Type B pancreatic cell (in vitro differentiated cells): ENCODE measurements around the gene PGC. TPM values are rescaled to one million over a fixed set of nuclear protein-coding genes. Genes with fewer than 3 reads are reported as not detected.
A peak's percentile ranks its signal among the peaks of the same experiment; 100 is the strongest.

Experiments used
- DNase-seq: peaks from one replicate; pipeline ENCODE4 v3.0.0; 2021; ENCODE audit warnings: mixed read lengths; ENCODE audit not compliant: unreplicated experiment; ENCODE audit errors: extremely low spot score
- H3K27ac Mint-ChIP-seq: 2 replicates; pipeline ENCODE4 v1.8.0; 2021; ENCODE audit warnings: mild to moderate bottlenecking, mixed read lengths
- H3K27me3 Mint-ChIP-seq: 2 replicates; pipeline ENCODE4 v1.8.0; 2021; ENCODE audit warnings: mixed read lengths
- H3K36me3 Mint-ChIP-seq: 2 replicates; pipeline ENCODE4 v1.8.0; 2021; ENCODE audit warnings: mixed read lengths
- H3K4me1 Mint-ChIP-seq: one replicate; pipeline ENCODE4 v1.8.0; 2021; ENCODE audit warnings: mixed read lengths; ENCODE audit not compliant: unreplicated experiment
- H3K4me3 Mint-ChIP-seq: 2 replicates; pipeline ENCODE4 v1.8.0; 2021; ENCODE audit warnings: mild to moderate bottlenecking, mixed read lengths
- H3K9me3 Mint-ChIP-seq: 2 replicates; pipeline ENCODE4 v1.8.0; 2021; ENCODE audit warnings: mixed read lengths
- CTCF ChIP-seq: fragments of 200-600 bp; sonication (generic); conservative IDR thresholded peaks from 2 replicates; pipeline ENCODE4 v1.5.0; 2021; ENCODE audit warnings: antibody characterized with exemption, mild to moderate bottlenecking
- long read RNA-seq: library from polyadenylated mRNA; unstranded; transcript quantifications from one replicate; pipeline ENCODE4 v2.0.0, GENCODE V29; 2020
- total RNA-seq: library from RNA; stranded (reverse); gene quantifications from 2 replicates; pipeline ENCODE4 v1.2.1, GENCODE V29; 2021; ENCODE audit warnings: low replicate concordance

Gene PGC
- total RNA-seq, result 3.5 and 56.6 TPM in 2 replicates
- long read RNA-seq, transcript PGC-202 (9 exons, 1,371 nt), result major isoform, 14 of 17 reads
- long read RNA-seq, partial matches to known transcripts, result 0 of 17 reads
- long read RNA-seq, other reads (novel, unspliced or antisense), result 3 of 17 reads

GRCh38 chr6:41747256-41748101, at the start of gene PGC:
TSS of gene PGC (minus strand) at chr6:41747397. CDS start at chr6:41747334, 63 bp downstream.
- no peak for DNase-seq
- Mint-ChIP-seq H3K9me3 (no peaks in the 10 kb centered on the region), H3K27me3 (peaks cover 16% of the 10 kb centered on the region), H3K4me1 (no peaks in the 10 kb centered on the region), H3K36me3 (no peaks in the 10 kb centered on the region), H3K27ac (no peak within 1 kb of the TSS), H3K4me3 (no peak within 1 kb of the TSS)
- TF ChIP-seq CTCF, result no peak

DNA sequence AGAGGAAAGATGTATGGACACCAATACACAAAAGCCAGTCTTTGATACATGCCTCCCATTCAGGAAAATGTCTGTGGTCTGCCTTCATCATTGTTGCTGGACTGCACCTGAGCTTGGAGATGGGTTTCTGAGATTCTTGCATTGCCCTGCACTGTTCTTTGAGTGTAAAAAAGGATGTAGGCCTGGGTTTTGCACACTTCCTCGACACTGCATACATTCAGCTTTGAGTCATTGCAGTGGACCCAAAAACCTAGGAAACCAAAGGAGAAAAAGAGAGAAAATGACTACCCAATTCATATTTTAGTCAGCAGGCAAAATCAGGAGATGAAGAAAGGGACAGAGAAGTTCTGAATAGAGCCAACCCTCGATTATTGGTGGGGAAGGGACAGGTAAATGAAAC, 49.3 kb upstream of the PGC start:
- peaks cover 10% of the 10 kb centered on the region for H3K36me3 Mint-ChIP-seq
- no peak overlapping the region for H3K27ac Mint-ChIP-seq
- DNase-seq, result no peak
- H3K4me3 Mint-ChIP-seq, result no peak overlapping the region
- H3K4me1 Mint-ChIP-seq, result no peaks in the 10 kb centered on the region
- no peak for TF ChIP-seq CTCF
- H3K27me3 Mint-ChIP-seq, result no peaks in the 10 kb centered on the region
- no peaks in the 10 kb centered on the region for H3K9me3 Mint-ChIP-seq

GRCh38 chr6:41791984-41792383, 44.8 kb upstream of the PGC start:
- H3K27me3 Mint-ChIP-seq, result no peaks in the 10 kb centered on the region
- no peak overlapping the region for H3K27ac Mint-ChIP-seq
- H3K36me3 Mint-ChIP-seq, result peaks cover 12% of the 10 kb centered on the region
- no peak for DNase-seq
- H3K4me3 Mint-ChIP-seq, result no peak overlapping the region
- H3K9me3 Mint-ChIP-seq, result no peaks in the 10 kb centered on the region
- TF ChIP-seq CTCF, result no peak
- no peaks in the 10 kb centered on the region for H3K4me1 Mint-ChIP-seq

- no peaks in the 10 kb centered on the region for H3K4me1 Mint-ChIP-seq
- H3K36me3 Mint-ChIP-seq, result peaks cover 9% of the 10 kb centered on the region
- no peaks in the 10 kb centered on the region for H3K27me3 Mint-ChIP-seq
- H3K4me3 Mint-ChIP-seq, result no peak overlapping the region
- TF ChIP-seq CTCF, result no peak
- no peak overlapping the region for H3K27ac Mint-ChIP-seq
- DNase-seq, result no peak
- no peaks in the 10 kb centered on the region for H3K9me3 Mint-ChIP-seq
Observed at GRCh38 chr6:41791305-41791704, 44.1 kb upstream of the PGC start.

DNA sequence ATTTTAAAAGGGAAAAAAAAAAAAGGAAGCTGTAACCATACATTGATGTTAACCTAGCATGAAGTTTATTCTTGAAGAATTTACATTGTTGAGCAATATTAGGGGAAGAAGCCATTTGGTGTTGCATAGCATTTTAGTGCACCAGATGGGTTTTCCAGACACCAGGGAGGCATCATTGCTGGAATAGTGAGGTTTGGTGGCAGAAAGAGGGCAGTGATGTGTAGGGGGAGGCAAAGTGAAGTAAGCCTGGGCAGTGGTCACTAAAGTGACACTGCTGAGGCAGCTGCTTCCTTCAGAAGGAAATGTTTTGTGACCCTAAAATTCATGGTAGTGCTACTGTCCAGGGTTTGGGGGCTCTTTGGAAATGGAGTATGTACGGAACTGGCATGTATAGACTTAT, 42.8 kb upstream of the PGC start:
- peaks cover 6% of the 10 kb centered on the region for H3K4me1 Mint-ChIP-seq
- no peaks in the 10 kb centered on the region for H3K27me3 Mint-ChIP-seq
- DNase-seq, result no peak
- peak overlapping the region; percentile 36 for H3K27ac Mint-ChIP-seq
- TF ChIP-seq CTCF, result no peak
- peaks cover 9% of the 10 kb centered on the region for H3K36me3 Mint-ChIP-seq
- no peaks in the 10 kb centered on the region for H3K9me3 Mint-ChIP-seq
- H3K4me3 Mint-ChIP-seq, result peak overlapping the region; percentile 44
